HepG2 (cell line): ENCODE data around the gene NEK6. TPM values are rescaled to one million over a fixed set of nuclear protein-coding genes. Genes with fewer than 3 reads are reported as not detected.

Source experiments
- ATAC-seq: fragments of 200-7000 bp; cut with Tn5 transposase; 3 replicates; pipeline ENCODE4 v1.9.1; 2020; ENCODE audit warnings: mild to moderate bottlenecking, moderate library complexity
- BruUV-seq: library from RNA; stranded (reverse); fragments of 400-500 nt; replicated peaks from 2 replicates; lab custom pipeline; 2021; lab: Mats Ljungman, UMichigan
- CTCF ChIA-PET: fragments of 300-600 bp; formaldehyde crosslinking; extraction: SDS; loops from one replicate; lab custom pipeline; 2021; ENCODE audit warnings: low total read pairs, inconsistent platforms, low intra/inter-chr PET ratio; lab: Yijun Ruan, JAX
- POLR2A ChIA-PET: fragments of 350-600 bp; sonication (Branson Sonifier 250); formaldehyde crosslinking; loops from one replicate; lab custom pipeline; 2020; ENCODE audit warnings: antibody characterized with exemption, inconsistent platforms; lab: Yijun Ruan, JAX
- DNase-seq: peaks from one replicate; pipeline ENCODE4 v3.0.0-alpha.2; 2015; ENCODE audit warnings: low spot score
- FAIRE-seq: peaks from 3 replicates; lab custom pipeline; 2011; peaks lifted over from hg19 to GRCh38; lab: Jason Lieb, UNC
- H2AFZ ChIP-seq: one replicate; pipeline ENCODE4 v1.6.1; 2011; ENCODE audit warnings: low read length, inconsistent platforms
- H3K27ac ChIP-seq: fragments of 300-600 bp; 3 replicates; pipeline ENCODE4 v1.8.0; 2011; ENCODE audit warnings: mixed run types, mild to moderate bottlenecking, mixed read lengths, low read length, inconsistent platforms; ENCODE audit not compliant: insufficient read depth; ENCODE audit errors: extremely low read length
- H3K27me3 ChIP-seq, 2 experiments: fragments of 200-600 bp in 1 of 2; 2 replicates in 1 of 2; 3 replicates in 1 of 2; pipeline versions ENCODE4 v1.6.0 to v1.8.0; 2011; ENCODE audit warnings: low read length in 2 of 2, mild to moderate bottlenecking in 2 of 2, moderate library complexity in 2 of 2, inconsistent platforms in 1 of 2; ENCODE audit not compliant: insufficient read depth in 2 of 2, control insufficient read depth in 1 of 2
- H3K36me3 ChIP-seq, 2 experiments: fragments of 200-600 bp in 1 of 2; replicated peaks in 1 of 2; 2 replicates in 1 of 2; 3 replicates in 1 of 2; pipeline versions ENCODE4 v1.5.1 to v1.8.0; 2011; ENCODE audit warnings: low read length in 2 of 2, inconsistent platforms in 1 of 2; ENCODE audit not compliant: insufficient read depth in 2 of 2, control insufficient read depth in 1 of 2
- H3K4me1 ChIP-seq: 2 replicates; pipeline ENCODE4 v1.5.1; 2012; ENCODE audit warnings: low read length, inconsistent platforms; ENCODE audit not compliant: insufficient read depth
- H3K4me2 ChIP-seq: 2 replicates; pipeline ENCODE4 v1.6.0; 2011; ENCODE audit warnings: low read depth, low read length, inconsistent platforms
- H3K4me3 ChIP-seq, 3 experiments: fragments of 200-600 bp in 1 of 3; sonication (generic), shearing (Covaris generic) in 1 of 3; replicated peaks in 1 of 3; 2 replicates each; pipeline ENCODE4 v1.5.1; 2011 to 2016; ENCODE audit warnings: low read length in 3 of 3, inconsistent platforms in 2 of 3, low read depth in 2 of 3, mild to moderate bottlenecking in 2 of 3, control low read depth in 1 of 3, mixed read lengths in 1 of 3; ENCODE audit not compliant: insufficient read depth in 1 of 3
- H3K79me2 ChIP-seq: one replicate; pipeline ENCODE4 v1.6.1; 2011; ENCODE audit warnings: low read length, inconsistent platforms; ENCODE audit not compliant: insufficient read depth
- H3K9ac ChIP-seq: 2 replicates; pipeline ENCODE4 v1.6.0; 2011; ENCODE audit warnings: mild to moderate bottlenecking, low read depth, low read length, inconsistent platforms; ENCODE audit not compliant: insufficient read depth
- H3K9me3 ChIP-seq: 2 replicates; pipeline ENCODE4 v1.5.1; 2012; ENCODE audit warnings: mild to moderate bottlenecking, low read length
- H4K20me1 ChIP-seq: 2 replicates; pipeline ENCODE4 v1.6.0; 2011; ENCODE audit warnings: inconsistent platforms, mild to moderate bottlenecking, low read length, moderate library complexity; ENCODE audit not compliant: insufficient read depth
- ATF5 ChIP-seq: sonication (generic); formaldehyde crosslinking; IDR thresholded peaks from 2 replicates; pipeline ENCODE4 v1.4.0; 2020; ENCODE audit warnings: mild to moderate bottlenecking, low read depth, missing genetic modification reagents
- BATF2 ChIP-seq: sonication (generic); formaldehyde crosslinking; IDR thresholded peaks from 2 replicates; pipeline ENCODE4 v1.8.0; 2022; ENCODE audit warnings: mild to moderate bottlenecking, missing genetic modification reagents, moderate library complexity
- CREB1 ChIP-seq, 2 experiments: fragments of 450-650 bp in 1 of 2; IDR thresholded peaks; 2 replicates each; pipeline ENCODE4 v1.6.1; 2016 to 2017; ENCODE audit warnings: control low read depth in 1 of 2, mild to moderate bottlenecking in 1 of 2, missing compliant biosample characterization in 1 of 2, missing genetic modification characterization in 1 of 2
- ELK4 ChIP-seq: sonication (generic); formaldehyde crosslinking; IDR thresholded peaks from 2 replicates; pipeline ENCODE4 v1.9.0; 2021; ENCODE audit warnings: missing genetic modification reagents, borderline replicate concordance
- FOXA3 ChIP-seq: IDR thresholded peaks from 2 replicates; pipeline ENCODE4 v1.6.1; 2016; ENCODE audit warnings: missing genetic modification reagents, missing compliant biosample characterization
- HNRNPK ChIP-seq: fragments of 200-400 bp; formaldehyde crosslinking; IDR thresholded peaks from 2 replicates; pipeline ENCODE4 v1.6.1; 2018; ENCODE audit warnings: low read length, low read depth, moderate library complexity, mild to moderate bottlenecking; ENCODE audit not compliant: poor library complexity, severe bottlenecking
- KDM2A ChIP-seq: sonication (generic); formaldehyde crosslinking; IDR thresholded peaks from 2 replicates; pipeline ENCODE4 v1.4.0; 2020; ENCODE audit warnings: low read depth, missing genetic modification reagents, borderline replicate concordance
- NFE2L1 ChIP-seq: sonication (generic); formaldehyde crosslinking; IDR thresholded peaks from 2 replicates; pipeline ENCODE4 v1.4.0; 2020; ENCODE audit warnings: missing genetic modification reagents, mild to moderate bottlenecking, borderline replicate concordance
- RARG ChIP-seq: sonication (generic); formaldehyde crosslinking; IDR thresholded peaks from 2 replicates; pipeline ENCODE4 v1.4.0; 2020; ENCODE audit warnings: low read depth, mild to moderate bottlenecking, missing genetic modification reagents
- ZBTB37 ChIP-seq: sonication (generic); formaldehyde crosslinking; IDR thresholded peaks from 2 replicates; pipeline ENCODE4 v1.4.0; 2020; ENCODE audit warnings: mild to moderate bottlenecking, missing genetic modification reagents
- ZFP41 ChIP-seq: sonication (generic); formaldehyde crosslinking; IDR thresholded peaks from 2 replicates; pipeline ENCODE4 v1.4.0; 2020; ENCODE audit warnings: mild to moderate bottlenecking, missing genetic modification reagents, borderline replicate concordance
- ZNF30 ChIP-seq: sonication (generic); formaldehyde crosslinking; IDR thresholded peaks from 2 replicates; pipeline ENCODE4 v1.5.0; 2020; ENCODE audit warnings: mild to moderate bottlenecking, missing genetic modification reagents
- ZNF530 ChIP-seq: sonication (generic); formaldehyde crosslinking; IDR thresholded peaks from 2 replicates; pipeline ENCODE4 v1.5.0; 2020; ENCODE audit warnings: low read depth, mild to moderate bottlenecking, missing genetic modification reagents
- ZNF784 ChIP-seq: sonication (generic); formaldehyde crosslinking; IDR thresholded peaks from 2 replicates; pipeline ENCODE4 v1.5.1; 2020; ENCODE audit warnings: missing genetic modification reagents, mild to moderate bottlenecking, borderline replicate concordance
- ZSCAN22 ChIP-seq: sonication (generic); formaldehyde crosslinking; IDR thresholded peaks from 2 replicates; pipeline ENCODE4 v1.4.0; 2020; ENCODE audit warnings: mild to moderate bottlenecking, missing genetic modification reagents
- WGBS: methylation state at CpG from one replicate; pipeline ENCODE4 v1.1.6; 2017; ENCODE audit warnings: low lambda C conversion rate; 5-methylcytosine and 5-hydroxymethylcytosine counted together
- in situ Hi-C: cut with HindIII; loops from 2 replicates; pipeline ENCODE4 v1.10.0; 2017; ENCODE audit warnings: low pct_unique_long_range_greater_than_20kb; ENCODE audit not compliant: extremely low pct_ligation_motif_present
- intact Hi-C: fragments of 100-400 bp; cut with micrococcal nuclease; formaldehyde crosslinking; loops from one replicate; pipeline ENCODE4 v1.10.0; 2022; ENCODE audit not compliant: unreplicated experiment
- polyA plus RNA-seq, 8 experiments: library from polyadenylated mRNA; depleted of rRNA in 3 of 8; stranded (reverse) in 7 of 8; unstranded in 1 of 8; fragments of >200 nt; fragmentation: Illumina TruSeq in 4 of 8; extraction: Trizol in 4 of 8; gene quantifications; 2 replicates each; pipeline versions ENCODE4 v1.2.1 to v1.2.3, GENCODE V29; 2011 to 2016; ENCODE audit warnings: low read depth in 4 of 8, missing spikeins in 1 of 8, mixed read lengths in 1 of 8; ENCODE audit not compliant: insufficient read depth in 1 of 8
- total RNA-seq, 5 experiments: library from RNA; depleted of rRNA; stranded (reverse); fragments of >200 nt; fragmentation: Illumina TruSeq; extraction: Trizol; gene quantifications; 2 replicates each; pipeline ENCODE4 v1.2.3, GENCODE V29; 2016; ENCODE audit warnings: low read depth in 1 of 5

Gene NEK6
- total and polyA plus RNA-seq, 2 of the 13 experiments (the other 11 are each of a cell fraction or from before 2014, with no cell fraction given), result 30.4 to 119 TPM

GRCh38 chr9:124210697-124211096 is 47.1 kb upstream of the NEK6 start:
- POLR2A ChIA-PET, result no interaction called here
- CTCF ChIA-PET, result no interaction called here
- BruUV-seq, result no TSS peak
- ATAC-seq (no peak), FAIRE-seq (no peak), DNase-seq (no peak)
- Histone ChIP-seq H2AFZ (no peak overlapping the region), H3K4me1 (no peaks in the 10 kb centered on the region), H3K4me3 (no peak overlapping the region), H3K4me2 (no peak overlapping the region), H3K36me3 (no peaks in the 10 kb centered on the region), H3K79me2 (no peaks in the 10 kb centered on the region), H3K27ac (no peak overlapping the region), H4K20me1 (no peaks in the 10 kb centered on the region), H3K9me3 (no peaks in the 10 kb centered on the region), H3K9ac (no peak overlapping the region), H3K27me3 (peaks cover 2 to 17% of the 10 kb centered on the region in 2 experiments; a peak in 3 of 5 replicates)
- intact Hi-C loops (no loop called here), in situ Hi-C loops (no loop called here)
- WGBS, result 20% methylated on average over 3 of the region's 3 CpGs
- TF ChIP-seq ATF5 (CRISPR knock-in tag) (no peak), KDM2A (CRISPR knock-in tag) (no peak), ZSCAN22 (CRISPR knock-in tag) (no peak), ZNF30 (CRISPR knock-in tag) (no peak), ZFP41 (CRISPR knock-in tag) (no peak), ZNF784 (CRISPR knock-in tag) (no peak), HNRNPK (peak; percentile 31), BATF2 (CRISPR knock-in tag) (no peak), ELK4 (CRISPR knock-in tag) (no peak), FOXA3 (no peak), ZBTB37 (CRISPR knock-in tag) (no peak), CREB1 (IDR thresholded peaks at IDR 0.05) (peak; percentile 34; the same call in 1 of the 2 replicates), CREB1 (CRISPR knock-in tag; IDR thresholded peaks at IDR 0.05) (no peak), RARG (CRISPR knock-in tag) (no peak), NFE2L1 (CRISPR knock-in tag) (no peak), ZNF530 (no peak)
